Activated CD4-positive, alpha-beta memory T cell treated with anti-CD3 and anti-CD28 coated beads for 36 hours (primary cell): ENCODE results near the gene RELL2. TPM values are rescaled to one million over a fixed set of nuclear protein-coding genes. Genes with fewer than 3 reads are reported as not detected.

Source experiments
- CTCF ChIA-PET: fragments of 350-600 bp; sonication (Branson Sonifier 250); formaldehyde crosslinking; loops from one replicate; lab custom pipeline; 2021; ENCODE audit warnings: antibody characterized with exemption, inconsistent platforms; lab: Charles Lee
- POLR2A ChIA-PET: fragments of 350-600 bp; sonication (Branson Sonifier 250); formaldehyde crosslinking; loops from one replicate; lab custom pipeline; 2021; ENCODE audit warnings: antibody characterized with exemption; lab: Charles Lee
- DNase-seq: peaks from one replicate; pipeline ENCODE4 v3.0.0-alpha.2; 2020
- H3K27ac Mint-ChIP-seq: one replicate; pipeline ENCODE4 v1.8.0; 2021; ENCODE audit warnings: mixed read lengths
- H3K27me3 Mint-ChIP-seq: one replicate; pipeline ENCODE4 v1.8.0; 2021; ENCODE audit warnings: mixed read lengths
- H3K36me3 Mint-ChIP-seq: one replicate; pipeline ENCODE4 v1.8.0; 2021; ENCODE audit warnings: mixed read lengths
- H3K4me1 Mint-ChIP-seq: one replicate; pipeline ENCODE4 v1.8.0; 2021; ENCODE audit warnings: low read depth, mixed read lengths
- H3K4me3 Mint-ChIP-seq: one replicate; pipeline ENCODE4 v1.8.0; 2021; ENCODE audit warnings: mild to moderate bottlenecking, mixed read lengths
- H3K9me3 Mint-ChIP-seq: one replicate; pipeline ENCODE4 v1.8.0; 2021; ENCODE audit warnings: mixed read lengths
- intact Hi-C: fragments of 100-400 bp; cut with micrococcal nuclease; formaldehyde crosslinking; loops from one replicate; pipeline ENCODE4 v1.15.1; 2023
- total RNA-seq, 2 experiments: library from RNA; stranded (reverse); gene quantifications; one replicate each; pipeline ENCODE4 v1.2.3, GENCODE V29; 2021

RELL2 gene
- total RNA-seq, 2 experiments from 2014 or later, result 17.8 to 17.9 TPM

- intact Hi-C loops, result loop anchor here (1.0 to 5.0 kb wide), 3 partner anchors 28 to 214 kb away; no protein-coding TSS in a partner anchor
- Mint-ChIP-seq H3K9me3 (no peaks in the 10 kb centered on the region), H3K4me3 (no peak overlapping the region), H3K27ac (no peak overlapping the region), H3K4me1 (peaks cover 4% of the 10 kb centered on the region), H3K36me3 (no peaks in the 10 kb centered on the region), H3K27me3 (no peaks in the 10 kb centered on the region)
- POLR2A ChIA-PET, result no interaction called here
- peak; percentile 85 for DNase-seq
- CTCF ChIA-PET, result interaction anchor here (0.6 to 4.1 kb wide), 26 partner anchors 8 to 645 kb away, joined by 3 to 59 read pairs (median 4); partner anchors contain the start of genes DELE1, DIAPH1, FCHSD1 and PCDH1
These were observed 28.1 kb downstream of the RELL2 start for GRCh38 chr5:141664733-141665461.

GRCh38 chr5:141665995-141666940, 29.5 kb downstream of the RELL2 start:
- no peaks in the 10 kb centered on the region for H3K36me3 Mint-ChIP-seq

GRCh38 chr5:141668601-141669265, 31.9 kb downstream of the RELL2 start:
- Mint-ChIP-seq H3K9me3 (no peaks in the 10 kb centered on the region), H3K27ac (no peak overlapping the region), H3K4me1 (peaks cover 4% of the 10 kb centered on the region), H3K36me3 (no peaks in the 10 kb centered on the region), H3K27me3 (no peaks in the 10 kb centered on the region), H3K4me3 (no peak overlapping the region)
- no peak for DNase-seq
- CTCF ChIA-PET, result interaction anchor here (0.5 to 3.0 kb wide), 10 partner anchors 8 to 779 kb away, joined by 3 to 14 read pairs (median 4); no protein-coding TSS in a partner anchor
- POLR2A ChIA-PET, result interaction anchor here (1.5 kb wide), 1 partner anchor 25 kb away, joined by 4 read pairs; no protein-coding TSS in a partner anchor
- intact Hi-C loops, result loop anchor here (5.0 kb wide), 1 partner anchor 159 kb away; no protein-coding TSS in a partner anchor

More at GRCh38 chr5:141665995-141666940, 29.5 kb downstream of the RELL2 start:
- no peaks in the 10 kb centered on the region for H3K27me3 Mint-ChIP-seq
- DNase-seq, result no peak
- intact Hi-C loops, result loop anchor here (1.0 to 5.0 kb wide), 3 partner anchors 27 to 213 kb away; no protein-coding TSS in a partner anchor
- no peak overlapping the region for H3K4me3 Mint-ChIP-seq
- H3K27ac Mint-ChIP-seq, result no peak overlapping the region
- H3K4me1 Mint-ChIP-seq, result peaks cover 4% of the 10 kb centered on the region
- ChIA-PET CTCF (interaction anchor here (1.3 to 4.1 kb wide), 4 partner anchors 74 to 293 kb away, joined by 3 to 59 read pairs (median 26); partner anchors contain the start of genes PCDH1 and PCDH12), POLR2A (no interaction called here)
- H3K9me3 Mint-ChIP-seq, result no peaks in the 10 kb centered on the region

- ChIA-PET POLR2A (interaction anchor here (1.5 kb wide), 1 partner anchor 24 kb away, joined by 4 read pairs; no protein-coding TSS in a partner anchor), CTCF (interaction anchor here (0.6 to 3.0 kb wide), 12 partner anchors 9 to 341 kb away, joined by 3 to 14 read pairs (median 4); partner anchors contain the start of gene PCDH1)
- Mint-ChIP-seq H3K36me3 (no peaks in the 10 kb centered on the region), H3K4me1 (peaks cover 4% of the 10 kb centered on the region), H3K27ac (no peak overlapping the region), H3K4me3 (no peak overlapping the region), H3K9me3 (no peaks in the 10 kb centered on the region), H3K27me3 (no peaks in the 10 kb centered on the region)
- intact Hi-C loops, result loop anchor here (5.0 kb wide), 1 partner anchor 158 kb away; no protein-coding TSS in a partner anchor
- DNase-seq, result no peak
These were observed 32.7 kb downstream of the RELL2 start for GRCh38 chr5:141669520-141669919.

- no peaks in the 10 kb centered on the region for H3K27me3 Mint-ChIP-seq
- H3K27ac Mint-ChIP-seq, result no peak overlapping the region
- intact Hi-C loops, result no loop called here
- H3K9me3 Mint-ChIP-seq, result no peaks in the 10 kb centered on the region
- POLR2A ChIA-PET, result no interaction called here
- H3K36me3 Mint-ChIP-seq, result no peaks in the 10 kb centered on the region
- H3K4me3 Mint-ChIP-seq, result no peak overlapping the region
- CTCF ChIA-PET, result interaction anchor here (0.9 to 1.4 kb wide), 2 partner anchors 8 to 288 kb away, joined by 3 read pairs; no protein-coding TSS in a partner anchor
- no peak for DNase-seq
- H3K4me1 Mint-ChIP-seq, result no peaks in the 10 kb centered on the region
These were observed 35.5 kb downstream of the RELL2 start for GRCh38 chr5:141672071-141672840.

- DNase-seq, result no peak
- POLR2A ChIA-PET, result no interaction called here
- CTCF ChIA-PET, result interaction anchor here (0.9 to 1.4 kb wide), 2 partner anchors 8 to 288 kb away, joined by 3 read pairs; no protein-coding TSS in a partner anchor
- Mint-ChIP-seq H3K4me3 (no peak overlapping the region), H3K27ac (no peak overlapping the region), H3K9me3 (no peaks in the 10 kb centered on the region), H3K36me3 (no peaks in the 10 kb centered on the region), H3K27me3 (no peaks in the 10 kb centered on the region), H3K4me1 (no peaks in the 10 kb centered on the region)
- intact Hi-C loops, result no loop called here
These were observed 36.3 kb downstream of the RELL2 start for GRCh38 chr5:141672841-141673813.

GRCh38 chr5:141674747-141675146, 38.0 kb downstream of the RELL2 start:
- ChIA-PET POLR2A (no interaction called here), CTCF (no interaction called here)
- no peaks in the 10 kb centered on the region for H3K9me3 Mint-ChIP-seq
- H3K27me3 Mint-ChIP-seq, result no peaks in the 10 kb centered on the region
- no peaks in the 10 kb centered on the region for H3K36me3 Mint-ChIP-seq
- H3K4me1 Mint-ChIP-seq, result no peaks in the 10 kb centered on the region
- intact Hi-C loops, result no loop called here
- no peak for DNase-seq
- no peak overlapping the region for H3K4me3 Mint-ChIP-seq
- no peak overlapping the region for H3K27ac Mint-ChIP-seq

GRCh38 chr5:141675672-141676071, 38.9 kb downstream of the RELL2 start:
- no peak overlapping the region for H3K27ac Mint-ChIP-seq
- intact Hi-C loops, result no loop called here
- H3K4me3 Mint-ChIP-seq, result no peak overlapping the region
- ChIA-PET POLR2A (no interaction called here), CTCF (interaction anchor here (0.6 to 1.7 kb wide), 2 partner anchors 17 to 908 kb away, joined by 3 to 15 read pairs; no protein-coding TSS in a partner anchor)
- H3K9me3 Mint-ChIP-seq, result no peaks in the 10 kb centered on the region
- H3K27me3 Mint-ChIP-seq, result no peaks in the 10 kb centered on the region
- no peak for DNase-seq
- no peaks in the 10 kb centered on the region for H3K4me1 Mint-ChIP-seq
- no peaks in the 10 kb centered on the region for H3K36me3 Mint-ChIP-seq

GRCh38 chr5:141677415-141677814, 40.6 kb downstream of the RELL2 start:
- Mint-ChIP-seq H3K27me3 (no peaks in the 10 kb centered on the region), H3K27ac (no peak overlapping the region), H3K36me3 (no peaks in the 10 kb centered on the region), H3K4me1 (peaks cover 8% of the 10 kb centered on the region), H3K4me3 (no peak overlapping the region), H3K9me3 (no peaks in the 10 kb centered on the region)
- no peak for DNase-seq
- intact Hi-C loops, result no loop called here
- ChIA-PET POLR2A (no interaction called here), CTCF (interaction anchor here (0.6 kb wide), 1 partner anchor 246 kb away, joined by 3 read pairs; the partner anchor contains the start of gene DELE1)

GRCh38 chr5:141680178-141680577, 43.4 kb downstream of the RELL2 start:
- Mint-ChIP-seq H3K36me3 (no peaks in the 10 kb centered on the region), H3K4me3 (no peak overlapping the region), H3K27me3 (no peaks in the 10 kb centered on the region), H3K9me3 (no peaks in the 10 kb centered on the region), H3K4me1 (peaks cover 19% of the 10 kb centered on the region), H3K27ac (no peak overlapping the region)
- CTCF ChIA-PET, result no interaction called here
- intact Hi-C loops, result no loop called here
- POLR2A ChIA-PET, result no interaction called here
- no peak for DNase-seq
